ENCODE data around the gene ATP9A. TPM values are rescaled to one million over a fixed set of nuclear protein-coding genes. Genes with fewer than 3 reads are reported as not detected.
A peak's percentile ranks its signal among the peaks of the same experiment; 100 is the strongest.

The ATP9A gene
- total and polyA plus RNA-seq, 2 donors (not counting 3 experiments of a cell fraction or from before 2014, with no cell fraction given) = 20.9 to 41.5 TPM

DNA sequence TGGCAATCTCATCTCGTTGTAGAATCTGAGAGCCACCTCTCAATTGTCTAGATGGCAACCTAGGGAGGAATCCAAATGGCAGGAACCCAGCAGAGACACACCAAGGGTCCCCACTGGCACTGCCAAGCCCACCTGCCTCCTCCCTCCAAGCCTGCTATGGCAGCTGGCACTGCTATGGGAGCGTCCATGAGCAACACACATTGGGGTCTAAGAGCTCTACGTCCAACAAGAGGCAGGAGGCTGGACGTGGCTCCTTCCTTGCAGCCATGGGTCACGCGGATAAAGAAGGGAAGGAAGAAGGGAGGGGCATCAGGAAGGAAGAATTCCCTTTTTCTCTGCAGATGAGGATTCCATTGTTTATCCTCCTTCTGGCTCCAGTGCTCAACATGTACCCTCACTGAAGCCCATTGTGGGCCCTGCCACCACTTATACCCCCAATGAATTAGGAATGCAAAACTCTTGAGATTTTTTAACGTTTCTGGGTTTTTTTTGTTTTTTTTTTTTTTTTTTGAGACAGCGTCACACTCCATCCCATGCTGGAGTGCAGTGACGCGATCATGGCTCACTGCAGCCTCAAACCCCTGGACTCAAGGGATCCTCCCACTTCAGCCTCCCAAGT is 17.3 kb downstream of the ATP9A start:
- no TSS peak for BruUV-seq (replicated peaks)
- TF ChIP-seq POLR2AphosphoS5 (IDR thresholded peaks at IDR 0.05; ENCODE audit: insufficient read depth, low read depth, low read length) = no peak
- TF ChIP-seq EZH2 (IDR thresholded peaks at IDR 0.05; ENCODE audit: borderline replicate concordance, low read depth, low read length, severe bottlenecking) = no peak
- TF ChIP-seq, protein P1, sequence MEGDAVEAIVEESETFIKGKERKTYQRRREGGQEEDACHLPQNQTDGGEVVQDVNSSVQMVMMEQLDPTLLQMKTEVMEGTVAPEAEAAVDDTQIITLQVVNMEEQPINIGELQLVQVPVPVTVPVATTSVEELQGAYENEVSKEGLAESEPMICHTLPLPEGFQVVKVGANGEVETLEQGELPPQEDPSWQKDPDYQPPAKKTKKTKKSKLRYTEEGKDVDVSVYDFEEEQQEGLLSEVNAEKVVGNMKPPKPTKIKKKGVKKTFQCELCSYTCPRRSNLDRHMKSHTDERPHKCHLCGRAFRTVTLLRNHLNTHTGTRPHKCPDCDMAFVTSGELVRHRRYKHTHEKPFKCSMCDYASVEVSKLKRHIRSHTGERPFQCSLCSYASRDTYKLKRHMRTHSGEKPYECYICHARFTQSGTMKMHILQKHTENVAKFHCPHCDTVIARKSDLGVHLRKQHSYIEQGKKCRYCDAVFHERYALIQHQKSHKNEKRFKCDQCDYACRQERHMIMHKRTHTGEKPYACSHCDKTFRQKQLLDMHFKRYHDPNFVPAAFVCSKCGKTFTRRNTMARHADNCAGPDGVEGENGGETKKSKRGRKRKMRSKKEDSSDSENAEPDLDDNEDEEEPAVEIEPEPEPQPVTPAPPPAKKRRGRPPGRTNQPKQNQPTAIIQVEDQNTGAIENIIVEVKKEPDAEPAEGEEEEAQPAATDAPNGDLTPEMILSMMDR (IDR thresholded peaks at IDR 0.05; ENCODE audit: extremely low read depth in 1 of 2, insufficient read depth in 1 of 2, low read depth in 1 of 2, low read length in 2 of 2) = no peak
- TF ChIP-seq JUN (IDR thresholded peaks at IDR 0.05; ENCODE audit: borderline replicate concordance, insufficient read depth, insufficient read length, low read depth) = no peak
- TF ChIP-seq, protein P2, sequence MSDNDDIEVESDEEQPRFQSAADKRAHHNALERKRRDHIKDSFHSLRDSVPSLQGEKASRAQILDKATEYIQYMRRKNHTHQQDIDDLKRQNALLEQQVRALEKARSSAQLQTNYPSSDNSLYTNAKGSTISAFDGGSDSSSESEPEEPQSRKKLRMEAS (IDR thresholded peaks at IDR 0.05; ENCODE audit: insufficient read depth, insufficient read length) = no peak
- TF ChIP-seq POLR2A (IDR thresholded peaks at IDR 0.05; ENCODE audit: low read depth, low read length) = no peak
- TF ChIP-seq MYC (IDR thresholded peaks at IDR 0.05; ENCODE audit: low read depth, low read length) = no peak
- TF ChIP-seq GATA2 (IDR thresholded peaks at IDR 0.05; ENCODE audit: insufficient read depth, insufficient read length, low read depth, low read length) = no peak
- TF ChIP-seq FOS (IDR thresholded peaks at IDR 0.05; ENCODE audit: borderline replicate concordance, insufficient read depth, low read length) = no peak
- dilution Hi-C loops (cut with MboI; ENCODE audit: extremely low pct_ligation_motif_present, low sequenced_read_pairs) = no loop called here
- Histone ChIP-seq H3K36me3 (ENCODE audit: control insufficient read depth in 2 of 2, extremely low read depth in 1 of 2, insufficient read depth in 2 of 2, low read length in 2 of 2) (no peaks in the 10 kb centered on the region), H3K9ac (replicated peaks; ENCODE audit: extremely low read depth, insufficient read depth, low read length) (peak overlapping the region; percentile 1), H3K4me1 (ENCODE audit: control insufficient read depth, extremely low read depth, insufficient read depth, low read length) (peaks cover 37% of the 10 kb centered on the region), H3K27me3 (ENCODE audit: control insufficient read depth in 2 of 2, insufficient read depth in 2 of 2, low read length in 2 of 2) (no peaks in the 10 kb centered on the region), H3K9me1 (replicated peaks; ENCODE audit: control insufficient read depth, extremely low read depth, insufficient read depth, low read length) (no peaks in the 10 kb centered on the region), H3K79me2 (ENCODE audit: control insufficient read depth, insufficient read depth, low read length) (peaks cover 12% of the 10 kb centered on the region), H3K9me3 (replicated peaks; ENCODE audit: control insufficient read depth, insufficient read depth, low read length) (no peaks in the 10 kb centered on the region), H4K20me1 (replicated peaks; ENCODE audit: control insufficient read depth, extremely low read depth, insufficient read depth, low read length) (no peaks in the 10 kb centered on the region), H3K27ac (ENCODE audit: insufficient read depth, low read depth, low read length) (peak overlapping the region; percentile 52), H3K4me3 (replicated peaks in 1 of 3; ENCODE audit: insufficient read depth in 1 of 3, low read depth in 1 of 3, low read length in 3 of 3) (no peak overlapping the region), H3K4me2 (ENCODE audit: insufficient read depth, low read length) (peak overlapping the region; percentile 6), H2AFZ (ENCODE audit: low read depth, low read length) (no peak overlapping the region)
- DNase-seq (ENCODE audit: low read depth, low spot score) = no peak
- intact Hi-C loops (cut with micrococcal nuclease) = loop anchor here (5.0 kb wide), 1 partner anchor 181 kb away; no protein-coding TSS in a partner anchor
- no peak for FAIRE-seq
- ChIA-PET POLR2A (no interaction called here), CTCF (interaction anchor here (2.1 to 2.6 kb wide), 3 partner anchors 49 to 215 kb away, joined by 8 to 19 read pairs (median 9); no protein-coding TSS in a partner anchor)
